NCI-H1436 (cell line): ENCODE results near the gene PAIP2.
"Not testable (repeated sequence)": the region's sequence is repeated elsewhere in the genome, so short reads cannot be mapped to it uniquely, and the experiment has no call there.

Experiments used
- DNase-seq: peaks from one replicate; lab custom pipeline; 2025; lab: John Stamatoyannopoulos, UW

PAIP2 gene

DNA sequence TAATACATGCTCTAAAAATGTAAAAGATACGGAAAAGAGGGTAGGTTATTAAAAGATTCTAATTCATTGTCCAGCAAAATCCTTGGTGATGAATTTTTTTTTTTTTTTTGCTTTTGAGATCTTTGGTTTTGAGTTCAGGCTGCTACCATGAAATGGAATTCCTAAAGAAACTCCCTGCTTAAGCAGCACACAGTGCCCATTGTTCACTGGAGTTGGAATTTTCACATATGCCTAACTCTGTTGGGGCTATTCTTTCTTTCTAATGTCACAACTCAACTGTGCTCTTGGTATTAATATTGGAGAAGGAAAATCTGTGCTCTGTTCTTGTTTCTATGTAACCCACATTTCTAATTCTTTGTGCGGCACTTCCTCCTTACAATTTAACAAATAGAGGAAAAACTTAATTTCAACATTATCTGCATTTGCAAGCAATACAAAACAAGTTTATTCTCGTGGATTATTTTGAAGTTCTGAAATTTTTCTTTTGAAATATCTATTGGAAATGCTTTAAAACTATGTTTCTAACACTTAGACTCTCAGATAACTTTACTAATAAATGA is 26.5 kb upstream of the PAIP2 start:
- no peak for DNase-seq

DNA sequence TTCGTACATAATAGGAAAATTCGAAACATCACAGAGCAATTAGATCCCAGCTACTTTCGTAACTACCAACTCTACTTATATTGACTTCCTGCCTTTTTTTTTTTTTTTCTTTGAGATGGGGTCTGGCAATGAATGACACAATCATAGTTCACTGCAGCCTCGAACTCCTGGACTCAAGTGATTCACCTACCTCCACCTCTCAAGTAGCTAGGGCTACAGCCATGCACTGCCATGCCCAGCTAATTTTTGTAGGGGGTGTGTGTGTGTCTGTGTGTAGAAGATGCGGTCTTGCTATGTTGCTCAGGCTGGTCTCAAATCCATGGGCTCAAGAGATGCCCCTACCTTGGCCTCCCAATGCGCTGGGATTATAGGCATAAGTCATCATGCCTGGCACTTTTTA is 5.8 kb upstream of the PAIP2 start:
- no peak for DNase-seq

DNA sequence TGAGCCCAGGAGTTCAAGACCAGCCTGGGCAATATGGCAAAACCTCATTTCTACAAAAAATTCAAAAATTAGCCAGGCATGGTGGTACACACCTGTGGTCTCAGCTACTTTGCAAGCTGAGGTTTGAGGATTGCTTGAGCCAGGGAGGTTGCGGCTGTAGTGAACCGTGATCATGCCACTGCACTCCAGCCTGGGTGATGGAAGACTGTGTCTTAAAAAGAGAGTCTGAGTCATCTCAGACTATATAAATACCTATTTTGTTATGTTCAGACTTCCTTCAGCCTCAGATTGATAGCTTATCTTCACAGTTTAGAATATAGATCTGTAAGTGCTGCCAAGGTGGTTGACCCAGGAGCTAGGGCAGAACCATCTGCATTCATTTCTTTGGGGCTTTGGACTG is 1.6 kb upstream of the PAIP2 start:
- DNase-seq = no peak

DNA sequence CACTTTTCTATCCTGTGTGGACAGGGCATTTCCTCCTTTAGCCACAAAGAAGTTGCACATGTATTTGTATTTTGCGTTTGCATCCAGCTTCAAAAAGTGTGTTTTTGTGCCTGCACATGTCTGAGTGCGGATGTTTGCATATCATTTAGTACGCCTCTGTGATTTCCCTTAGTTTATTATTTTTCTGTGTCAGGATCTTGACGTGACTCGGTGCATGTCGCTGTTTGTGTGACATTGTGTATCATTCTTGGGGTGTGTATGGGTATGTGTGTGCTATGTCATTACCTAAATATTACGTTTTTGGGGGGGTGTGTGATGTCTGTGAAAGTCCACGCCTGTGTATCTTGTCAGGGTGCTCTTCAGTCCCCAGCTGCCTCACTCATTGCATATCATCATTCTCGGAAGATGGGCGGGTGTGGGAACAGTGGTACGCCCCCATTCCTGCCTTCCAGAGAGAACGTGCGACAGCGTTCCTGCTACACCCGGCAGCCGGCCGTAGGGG is 416 bp upstream of the PAIP2 start:
- DNase-seq = no peak

DNA sequence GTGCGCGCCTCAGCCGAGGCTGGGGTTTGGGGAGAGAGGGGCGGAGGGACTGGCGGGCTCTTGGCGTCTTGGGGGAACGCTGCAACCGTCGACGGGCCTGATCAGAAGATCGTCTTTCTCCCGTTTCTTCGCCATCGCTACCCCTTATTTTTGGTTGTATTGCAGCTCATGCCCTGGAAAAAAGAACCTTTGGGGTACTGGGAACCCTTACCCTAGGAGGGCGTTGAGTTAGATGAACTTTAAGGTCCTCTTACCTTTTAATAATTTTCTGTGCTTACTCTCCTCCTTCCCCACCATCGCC is 719 bp downstream of the PAIP2 start:
- DNase-seq = no peak

DNA sequence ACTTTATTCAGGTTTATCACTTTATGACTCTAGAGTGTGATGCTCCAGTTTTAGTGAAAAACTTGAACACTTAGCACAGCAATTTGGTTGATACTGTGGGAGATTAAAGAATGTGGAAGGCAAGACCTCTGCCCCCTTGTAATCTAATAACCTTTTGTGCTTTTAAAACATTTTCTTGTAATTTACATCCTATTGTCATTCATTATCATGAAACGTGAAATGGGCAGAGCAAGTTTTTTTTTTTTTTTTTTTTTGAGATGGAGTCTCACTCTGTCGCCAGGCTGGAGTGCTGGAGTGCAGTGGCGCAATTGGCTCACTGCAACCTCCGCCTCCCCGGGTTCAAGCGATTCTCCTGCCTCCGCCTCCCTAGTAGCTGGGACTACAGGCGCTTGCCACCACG is 1.8 kb downstream of the PAIP2 start:
- DNase-seq = no peak

DNA sequence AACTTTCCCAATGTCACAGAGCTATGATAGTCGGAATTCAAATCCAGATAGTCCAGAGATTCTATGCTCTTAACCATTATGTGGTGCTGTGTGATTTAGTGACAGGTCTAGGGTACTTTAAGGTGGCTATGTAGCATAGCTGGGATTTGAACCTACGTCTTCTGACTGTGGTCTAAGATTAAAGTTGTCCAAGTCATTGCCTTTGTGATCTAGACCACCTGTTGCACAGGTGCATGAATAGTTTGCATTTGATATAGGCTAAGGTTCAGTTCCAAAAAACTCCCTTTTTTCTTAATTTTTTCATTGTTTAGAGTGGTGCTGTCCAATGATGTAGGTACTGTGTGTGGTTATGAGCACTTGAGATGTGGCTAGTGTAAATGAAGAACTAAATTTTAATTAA is 2.5 kb downstream of the PAIP2 start:
- DNase-seq = no peak

DNA sequence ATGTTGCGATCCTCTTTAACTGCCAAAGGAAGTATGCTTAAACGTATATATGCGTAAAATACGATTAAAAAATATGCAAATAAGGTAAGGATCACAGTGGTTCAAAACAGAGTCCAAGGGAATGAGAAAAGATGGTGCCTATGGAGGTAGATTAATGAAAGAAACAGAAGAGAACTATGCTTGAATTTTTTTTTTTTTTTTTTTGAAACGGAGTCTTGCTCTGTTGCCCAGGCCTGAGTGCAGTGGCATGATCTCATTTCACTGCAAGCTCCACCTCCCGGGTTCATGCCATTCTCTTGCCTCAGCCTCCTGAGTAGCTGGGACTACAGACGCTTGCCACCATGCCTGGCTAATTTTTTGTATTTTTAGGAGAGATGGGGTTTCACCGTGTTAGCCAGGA is 3.8 kb downstream of the PAIP2 start:
- not testable (repeated sequence) for DNase-seq

DNA sequence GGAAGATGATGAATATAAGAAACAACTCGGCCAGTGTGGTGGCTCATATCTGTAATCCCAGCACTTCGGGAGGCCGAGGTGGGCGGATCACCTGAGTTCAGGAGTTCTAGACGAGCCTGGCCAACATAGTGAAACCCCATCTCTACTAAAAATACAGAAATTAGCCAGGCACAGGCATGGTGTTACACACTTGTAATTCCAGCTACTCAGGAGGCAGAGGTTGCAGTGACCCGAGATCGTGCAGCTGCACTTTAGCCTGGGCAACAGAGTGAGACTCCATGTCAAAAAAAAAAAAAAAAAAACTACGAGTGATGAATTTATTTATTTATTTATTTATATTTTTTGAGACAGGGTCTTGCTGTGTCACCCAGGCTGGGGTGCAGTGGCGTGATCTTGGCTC is 6.2 kb downstream of the PAIP2 start:
- not testable (repeated sequence) for DNase-seq

DNA sequence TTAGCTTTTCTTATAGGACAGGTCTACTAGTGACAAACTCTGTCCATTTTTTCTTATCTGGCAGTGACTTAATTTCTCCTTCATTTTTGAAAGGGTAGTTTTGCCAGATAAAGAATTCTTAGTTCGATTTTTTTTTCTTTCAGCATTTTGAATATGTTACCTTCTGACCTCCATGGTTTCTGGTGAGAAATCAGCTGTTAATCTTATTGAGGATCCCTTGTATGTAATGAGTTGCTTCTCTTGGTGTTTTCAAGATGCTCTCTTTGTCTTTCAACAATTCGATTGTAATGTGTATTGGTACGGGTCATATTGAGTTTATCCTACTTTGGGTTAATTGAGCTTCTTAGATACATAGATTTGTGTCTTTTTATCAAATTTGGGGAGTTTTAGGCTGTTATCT is 12.5 kb downstream of the PAIP2 start:
- DNase-seq = no peak

DNA sequence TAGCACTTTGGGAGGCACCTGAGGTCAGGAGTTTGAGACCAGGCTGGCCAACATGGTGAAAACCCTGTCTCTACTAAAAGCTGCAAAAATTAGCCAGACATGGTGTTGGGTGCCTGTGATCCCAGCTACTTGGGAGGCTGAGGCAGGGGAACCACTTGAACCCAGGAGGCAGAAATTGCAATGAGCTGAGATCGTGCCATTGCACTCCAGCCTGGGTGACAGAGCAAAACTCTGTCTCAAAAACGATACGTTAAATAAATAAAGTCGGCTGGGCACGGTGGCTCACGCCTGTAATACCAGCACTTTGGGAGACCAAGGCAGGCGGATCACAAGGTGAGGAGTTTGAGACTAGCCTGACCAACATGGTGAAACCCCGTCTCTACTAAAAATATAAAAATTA is 14.2 kb downstream of the PAIP2 start:
- not testable (repeated sequence) for DNase-seq

DNA sequence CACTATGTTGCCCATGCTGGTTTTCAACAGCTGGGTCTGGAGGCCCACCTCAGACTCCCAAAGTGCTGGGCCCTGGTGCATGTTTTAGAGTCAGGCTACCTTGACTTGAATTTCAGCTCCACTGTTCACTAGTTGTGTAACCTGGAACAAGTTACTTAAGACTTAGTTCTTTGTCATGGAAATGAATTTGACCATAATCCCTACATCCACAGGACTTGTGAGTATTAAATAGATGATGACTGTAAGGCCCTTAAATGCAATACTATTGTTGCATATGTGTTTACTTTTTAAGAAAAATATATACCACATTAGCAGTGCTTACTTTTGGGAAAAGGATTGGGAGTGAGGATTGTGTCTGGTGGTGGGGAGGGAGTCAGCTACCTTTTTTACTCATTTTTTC is 16.4 kb downstream of the PAIP2 start:
- DNase-seq = no peak

DNA sequence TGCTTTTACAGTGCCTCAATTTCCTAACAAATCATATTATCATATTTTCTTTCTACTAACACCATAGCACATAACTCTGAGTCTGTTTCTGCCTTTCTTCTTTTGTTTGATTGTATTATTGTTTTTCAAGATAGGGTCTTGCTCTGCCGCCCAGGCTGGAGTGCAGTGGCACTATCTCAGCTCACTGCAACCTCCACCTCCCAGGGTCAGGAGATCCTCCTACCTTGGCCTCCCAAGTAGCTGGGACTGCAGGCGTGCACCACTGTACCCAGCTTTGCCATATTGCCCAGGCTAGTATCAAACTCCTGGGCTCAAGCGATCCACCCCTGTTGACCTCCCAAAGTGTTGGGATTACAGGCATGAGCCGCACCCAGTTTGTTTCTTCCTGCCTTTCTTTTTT is 18.7 kb downstream of the PAIP2 start:
- DNase-seq = no peak

DNA sequence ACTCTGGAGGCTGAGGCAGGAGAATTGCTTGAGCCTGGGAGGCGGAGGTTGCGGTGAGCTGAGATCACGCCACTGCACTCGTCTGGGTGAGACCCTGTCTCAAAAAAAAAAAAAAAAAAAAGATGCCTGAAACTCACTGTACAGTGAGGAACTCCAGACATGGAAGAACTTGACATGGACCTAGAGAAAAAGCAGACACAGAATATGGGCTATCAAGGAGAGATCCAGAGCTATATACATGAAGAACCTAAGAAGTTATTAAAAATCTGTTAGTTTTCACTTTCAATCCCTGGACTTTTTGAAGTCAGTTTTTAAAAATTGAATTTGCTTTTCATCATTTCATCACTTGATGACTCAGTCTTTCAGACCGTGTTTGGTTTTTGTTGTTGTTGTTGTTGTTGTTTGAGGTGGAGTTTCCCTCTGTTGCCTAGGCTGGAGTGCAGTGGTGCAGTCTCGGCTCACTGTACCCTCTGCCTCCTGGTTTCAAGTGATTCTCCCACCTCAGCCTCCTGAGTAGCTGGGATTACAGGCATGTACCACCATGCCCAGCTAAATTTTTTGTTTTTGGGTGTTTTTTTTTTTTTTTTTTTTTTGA is 20.3 kb downstream of the PAIP2 start:
- DNase-seq = no peak

DNA sequence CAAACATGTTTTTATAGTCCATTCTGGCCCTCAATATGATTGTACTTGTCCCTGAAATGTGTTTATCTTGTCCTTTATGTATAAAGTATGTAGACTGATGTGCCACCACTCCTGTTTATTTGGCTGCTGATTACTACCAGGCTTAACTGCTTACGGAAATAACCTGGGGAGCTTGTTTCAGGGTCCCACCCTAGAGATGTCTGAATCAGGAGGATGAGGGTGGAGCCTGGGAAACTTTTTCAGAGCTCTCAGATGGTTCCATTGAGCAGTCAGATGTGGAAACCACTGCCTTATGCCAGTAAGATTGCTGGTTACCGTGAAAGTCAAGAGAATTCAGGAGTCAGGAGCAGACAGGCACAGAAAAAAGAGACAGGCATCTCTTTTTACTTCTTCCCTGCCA is 22.3 kb downstream of the PAIP2 start:
- DNase-seq = no peak

DNA sequence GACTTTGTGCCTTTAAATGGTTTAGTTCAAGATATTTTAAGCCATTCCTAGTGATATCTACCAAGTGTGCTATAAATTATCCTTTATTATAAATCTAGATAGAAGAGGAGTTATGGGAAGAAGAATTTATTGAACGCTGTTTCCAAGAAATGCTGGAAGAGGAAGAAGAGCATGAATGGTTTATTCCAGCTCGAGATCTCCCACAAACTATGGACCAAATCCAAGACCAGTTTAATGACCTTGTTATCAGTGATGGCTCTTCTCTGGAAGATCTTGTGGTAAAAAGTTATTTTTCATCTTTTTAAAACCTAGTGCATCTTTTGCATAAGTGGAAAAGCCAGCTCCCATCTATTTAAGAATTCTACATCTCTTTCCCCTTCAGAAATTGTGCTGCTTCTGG is 22.8 kb downstream of the PAIP2 start:
- no peak for DNase-seq

DNA sequence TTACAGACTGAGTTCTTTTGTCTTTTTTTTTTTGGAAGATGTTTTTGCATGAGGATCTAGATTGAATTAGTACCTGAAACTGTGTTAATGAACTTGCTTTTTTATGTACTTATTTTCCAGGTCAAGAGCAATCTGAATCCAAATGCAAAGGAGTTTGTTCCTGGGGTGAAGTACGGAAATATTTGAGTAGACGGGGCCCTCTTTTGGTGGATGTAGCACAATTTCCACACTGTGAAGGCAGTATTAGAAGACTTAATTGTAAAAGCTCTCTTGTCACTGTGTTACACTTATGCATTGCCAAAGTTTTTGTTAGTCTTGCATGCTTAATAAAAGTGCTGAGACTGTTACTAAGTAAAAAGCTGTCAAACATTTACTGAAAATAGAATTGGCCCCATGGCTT is 27.0 kb downstream of the PAIP2 start:
- DNase-seq = no peak

DNA sequence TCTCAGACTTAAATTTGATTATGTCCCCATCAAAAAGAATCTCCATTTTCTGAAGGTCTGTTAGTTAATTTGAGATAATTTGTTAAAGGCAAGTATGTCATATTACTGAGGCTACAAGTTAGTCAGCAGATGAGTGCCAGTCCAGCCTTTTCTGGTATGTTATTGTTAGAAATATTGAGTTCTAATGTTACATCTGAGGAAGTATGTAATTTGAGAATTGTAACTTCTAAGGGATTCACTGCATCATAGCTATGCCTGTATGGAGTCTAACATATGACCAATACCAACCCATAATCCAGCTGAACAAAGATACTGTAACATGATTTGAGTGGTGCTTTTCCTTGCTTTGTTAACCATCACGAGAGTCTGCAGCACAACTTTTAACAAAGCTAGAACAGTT is 27.5 kb downstream of the PAIP2 start:
- DNase-seq = no peak

DNA sequence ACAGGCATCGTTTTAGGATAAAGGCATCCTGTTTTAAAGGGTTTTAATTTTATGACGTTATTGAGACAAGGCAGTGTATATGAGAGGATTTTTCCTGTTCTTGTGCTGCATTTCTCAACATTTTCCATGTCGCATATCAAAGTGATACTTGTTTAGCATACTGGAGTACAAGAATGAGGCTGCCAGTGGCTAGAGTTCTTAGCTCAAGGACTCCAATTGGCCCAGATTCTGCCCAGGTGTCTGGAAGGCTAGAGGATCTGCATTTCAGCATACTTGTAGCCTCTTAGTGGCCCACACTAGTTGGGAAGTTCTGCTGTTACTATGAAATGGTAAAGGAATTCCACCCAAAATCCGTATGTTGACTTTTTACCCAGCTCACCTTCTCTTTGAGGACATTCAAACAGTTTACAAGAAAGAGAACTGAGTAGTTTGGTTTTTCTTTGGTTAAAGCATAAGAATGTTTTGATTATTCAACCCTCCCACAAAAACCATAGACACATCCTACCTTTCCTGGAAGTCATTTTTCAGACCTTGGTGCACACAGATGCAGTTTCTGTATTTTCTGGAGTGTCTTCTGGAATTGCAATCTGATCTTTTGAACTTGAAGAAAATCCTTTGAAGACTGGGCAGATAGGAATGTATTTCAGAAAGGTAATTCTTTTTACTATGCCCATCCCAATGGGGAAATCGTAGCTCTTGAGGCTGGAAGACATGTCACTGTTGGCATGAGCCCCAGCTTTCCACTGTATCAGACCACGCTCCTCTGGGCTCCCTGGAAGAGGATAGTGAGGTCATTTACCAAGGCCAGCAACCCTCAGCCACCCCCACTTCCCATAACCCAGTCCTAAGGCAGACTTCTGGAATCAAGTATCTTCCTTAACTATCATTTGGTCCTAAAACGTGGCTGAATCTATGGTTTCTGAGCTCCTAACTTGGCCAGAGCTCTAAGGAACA is 30.1 kb downstream of the PAIP2 start:
- no peak for DNase-seq

DNA sequence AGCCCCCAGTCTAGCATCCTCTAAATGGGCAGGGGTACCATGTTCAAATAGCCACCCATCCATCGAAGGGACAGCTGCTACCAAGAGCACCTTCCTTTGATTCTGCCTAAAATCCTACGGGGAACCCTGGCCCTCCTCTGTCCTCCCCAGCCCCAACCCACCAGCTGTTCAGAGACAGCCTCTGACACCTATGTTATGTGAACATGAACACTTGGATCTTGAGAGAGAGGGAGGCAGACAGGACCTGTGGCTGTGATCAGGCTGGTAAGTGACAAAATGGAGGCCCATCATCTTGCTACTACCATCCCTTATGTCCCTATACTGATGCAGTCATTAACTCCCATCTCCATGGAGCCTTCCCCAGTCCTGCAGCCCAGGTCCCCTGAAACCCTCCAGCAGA is 33.3 kb downstream of the PAIP2 start:
- no peak for DNase-seq

DNA sequence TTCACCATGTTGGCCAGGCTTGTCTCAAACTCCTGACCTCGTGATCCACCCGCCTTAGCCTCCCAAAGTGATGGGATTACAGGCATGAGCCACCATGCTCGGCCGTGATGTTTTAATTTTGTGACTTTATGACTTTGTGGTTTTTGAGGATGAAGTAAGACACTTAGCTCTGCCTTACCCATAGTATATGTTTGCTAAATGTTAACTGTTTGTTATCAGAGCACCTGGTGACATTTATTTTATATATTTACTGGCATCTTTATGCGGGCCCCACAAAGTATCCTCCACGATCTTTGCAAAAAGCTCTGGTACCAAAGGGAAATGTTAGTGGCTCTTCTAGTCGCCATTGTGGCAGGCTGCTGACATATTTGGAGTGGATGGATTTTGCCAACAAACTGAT is 34.7 kb downstream of the PAIP2 start:
- DNase-seq = no peak

DNA sequence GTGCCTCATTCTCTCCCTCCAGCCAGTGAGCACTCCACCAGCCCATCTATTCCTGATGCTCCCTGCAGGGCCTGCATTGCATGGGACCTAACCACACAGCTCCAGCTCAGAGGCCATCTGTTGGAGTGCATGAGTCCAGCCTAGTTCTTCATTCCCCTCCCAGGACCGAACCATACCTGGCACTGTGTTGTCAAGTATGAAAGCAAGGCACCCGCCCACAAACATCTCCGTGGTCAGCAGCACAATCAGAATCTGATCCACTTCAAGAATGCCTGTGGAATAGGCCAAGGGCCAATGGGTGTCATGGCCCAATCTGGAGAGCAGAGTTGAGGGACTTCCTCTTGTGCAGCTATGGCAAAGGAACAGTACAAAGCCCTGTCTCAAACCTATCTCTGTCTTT is 35.6 kb downstream of the PAIP2 start:
- no peak for DNase-seq

DNA sequence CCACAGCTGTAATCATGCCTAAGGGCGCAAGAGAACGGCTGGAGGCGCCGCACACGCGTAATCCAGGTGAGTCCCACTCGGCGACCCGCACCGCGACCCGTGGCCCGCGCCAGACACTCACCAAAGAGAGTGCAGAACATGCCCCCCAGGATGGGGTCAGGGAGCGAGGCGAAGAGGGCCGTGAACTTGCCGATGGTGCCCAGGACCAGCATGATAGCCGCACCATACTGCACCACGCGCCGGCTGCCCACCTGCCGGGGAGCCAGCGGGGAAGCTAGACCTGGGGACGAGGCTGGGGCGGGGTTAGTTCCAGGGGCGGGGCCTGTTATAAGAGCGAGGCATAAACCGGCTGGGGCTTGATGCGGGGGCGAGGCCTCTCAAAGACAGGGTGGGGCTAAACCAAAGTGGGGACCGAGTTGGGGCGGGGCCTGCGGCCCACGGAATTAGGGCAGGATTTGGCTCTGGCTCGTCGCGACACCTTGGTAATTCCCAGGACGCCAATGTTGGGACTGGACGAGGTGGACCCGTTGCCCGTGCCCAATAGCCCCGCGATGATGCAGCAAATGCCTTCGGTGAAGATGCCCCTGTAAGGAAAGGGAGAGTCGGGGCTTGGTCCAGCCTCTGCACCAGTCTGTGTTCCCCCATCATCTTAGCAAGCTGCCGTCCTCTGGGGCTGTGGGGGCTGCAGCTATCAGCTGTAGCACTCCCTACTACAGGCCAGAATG is 36.6 kb downstream of the PAIP2 start:
- no peak for DNase-seq
